ENCODE data around the gene MRPS25. TPM values are rescaled to one million over a fixed set of nuclear protein-coding genes. Genes with fewer than 3 reads are reported as not detected.

MRPS25 gene
- total and polyA plus RNA-seq, 2 experiments from 2014 or later = 47.9 to 75.0 TPM

- no peaks in the 10 kb centered on the region for H3K4me1 Mint-ChIP-seq
- H3K27ac Mint-ChIP-seq = no peak overlapping the region
These were observed 18.1 kb upstream of the MRPS25 start for GRCh38 chr3:15083252-15083651.

More at GRCh38 chr3:15083252-15083651, 18.1 kb upstream of the MRPS25 start:
- Histone ChIP-seq H4K20me1 (replicated peaks; ENCODE audit: insufficient read depth) (no peaks in the 10 kb centered on the region; the same call in 1 of the 2 replicates), H3K27ac (ENCODE audit: low read depth) (no peak overlapping the region), H3K4me3 (no peak overlapping the region), H3K9me2 (ENCODE audit: insufficient read depth) (no peaks in the 10 kb centered on the region), H3K27me3 (ENCODE audit: insufficient read depth) (no peaks in the 10 kb centered on the region), H3K4me1 (ENCODE audit: insufficient read depth) (no peaks in the 10 kb centered on the region), H3K4me2 (no peak overlapping the region), H3K79me2 (replicated peaks; ENCODE audit: insufficient read depth) (no peaks in the 10 kb centered on the region), H3K36me3 (ENCODE audit: insufficient read depth) (peaks cover 19% of the 10 kb centered on the region; the same call in 1 of the 2 replicates), H2AFZ (no peak overlapping the region), H3F3A (replicated peaks; ENCODE audit: low read depth) (no peaks in the 10 kb centered on the region)
- ATAC-seq (no peak), DNase-seq (ENCODE audit: low spot score) (no peak)
- no peak overlapping the region for H3K4me3 Mint-ChIP-seq
- H3K9me3 Mint-ChIP-seq = no peaks in the 10 kb centered on the region
- no peak for TF ChIP-seq CTCF (conservative IDR thresholded peaks at IDR 0.05; ENCODE audit: low read depth in 2 of 2)
- TF ChIP-seq, protein P1, sequence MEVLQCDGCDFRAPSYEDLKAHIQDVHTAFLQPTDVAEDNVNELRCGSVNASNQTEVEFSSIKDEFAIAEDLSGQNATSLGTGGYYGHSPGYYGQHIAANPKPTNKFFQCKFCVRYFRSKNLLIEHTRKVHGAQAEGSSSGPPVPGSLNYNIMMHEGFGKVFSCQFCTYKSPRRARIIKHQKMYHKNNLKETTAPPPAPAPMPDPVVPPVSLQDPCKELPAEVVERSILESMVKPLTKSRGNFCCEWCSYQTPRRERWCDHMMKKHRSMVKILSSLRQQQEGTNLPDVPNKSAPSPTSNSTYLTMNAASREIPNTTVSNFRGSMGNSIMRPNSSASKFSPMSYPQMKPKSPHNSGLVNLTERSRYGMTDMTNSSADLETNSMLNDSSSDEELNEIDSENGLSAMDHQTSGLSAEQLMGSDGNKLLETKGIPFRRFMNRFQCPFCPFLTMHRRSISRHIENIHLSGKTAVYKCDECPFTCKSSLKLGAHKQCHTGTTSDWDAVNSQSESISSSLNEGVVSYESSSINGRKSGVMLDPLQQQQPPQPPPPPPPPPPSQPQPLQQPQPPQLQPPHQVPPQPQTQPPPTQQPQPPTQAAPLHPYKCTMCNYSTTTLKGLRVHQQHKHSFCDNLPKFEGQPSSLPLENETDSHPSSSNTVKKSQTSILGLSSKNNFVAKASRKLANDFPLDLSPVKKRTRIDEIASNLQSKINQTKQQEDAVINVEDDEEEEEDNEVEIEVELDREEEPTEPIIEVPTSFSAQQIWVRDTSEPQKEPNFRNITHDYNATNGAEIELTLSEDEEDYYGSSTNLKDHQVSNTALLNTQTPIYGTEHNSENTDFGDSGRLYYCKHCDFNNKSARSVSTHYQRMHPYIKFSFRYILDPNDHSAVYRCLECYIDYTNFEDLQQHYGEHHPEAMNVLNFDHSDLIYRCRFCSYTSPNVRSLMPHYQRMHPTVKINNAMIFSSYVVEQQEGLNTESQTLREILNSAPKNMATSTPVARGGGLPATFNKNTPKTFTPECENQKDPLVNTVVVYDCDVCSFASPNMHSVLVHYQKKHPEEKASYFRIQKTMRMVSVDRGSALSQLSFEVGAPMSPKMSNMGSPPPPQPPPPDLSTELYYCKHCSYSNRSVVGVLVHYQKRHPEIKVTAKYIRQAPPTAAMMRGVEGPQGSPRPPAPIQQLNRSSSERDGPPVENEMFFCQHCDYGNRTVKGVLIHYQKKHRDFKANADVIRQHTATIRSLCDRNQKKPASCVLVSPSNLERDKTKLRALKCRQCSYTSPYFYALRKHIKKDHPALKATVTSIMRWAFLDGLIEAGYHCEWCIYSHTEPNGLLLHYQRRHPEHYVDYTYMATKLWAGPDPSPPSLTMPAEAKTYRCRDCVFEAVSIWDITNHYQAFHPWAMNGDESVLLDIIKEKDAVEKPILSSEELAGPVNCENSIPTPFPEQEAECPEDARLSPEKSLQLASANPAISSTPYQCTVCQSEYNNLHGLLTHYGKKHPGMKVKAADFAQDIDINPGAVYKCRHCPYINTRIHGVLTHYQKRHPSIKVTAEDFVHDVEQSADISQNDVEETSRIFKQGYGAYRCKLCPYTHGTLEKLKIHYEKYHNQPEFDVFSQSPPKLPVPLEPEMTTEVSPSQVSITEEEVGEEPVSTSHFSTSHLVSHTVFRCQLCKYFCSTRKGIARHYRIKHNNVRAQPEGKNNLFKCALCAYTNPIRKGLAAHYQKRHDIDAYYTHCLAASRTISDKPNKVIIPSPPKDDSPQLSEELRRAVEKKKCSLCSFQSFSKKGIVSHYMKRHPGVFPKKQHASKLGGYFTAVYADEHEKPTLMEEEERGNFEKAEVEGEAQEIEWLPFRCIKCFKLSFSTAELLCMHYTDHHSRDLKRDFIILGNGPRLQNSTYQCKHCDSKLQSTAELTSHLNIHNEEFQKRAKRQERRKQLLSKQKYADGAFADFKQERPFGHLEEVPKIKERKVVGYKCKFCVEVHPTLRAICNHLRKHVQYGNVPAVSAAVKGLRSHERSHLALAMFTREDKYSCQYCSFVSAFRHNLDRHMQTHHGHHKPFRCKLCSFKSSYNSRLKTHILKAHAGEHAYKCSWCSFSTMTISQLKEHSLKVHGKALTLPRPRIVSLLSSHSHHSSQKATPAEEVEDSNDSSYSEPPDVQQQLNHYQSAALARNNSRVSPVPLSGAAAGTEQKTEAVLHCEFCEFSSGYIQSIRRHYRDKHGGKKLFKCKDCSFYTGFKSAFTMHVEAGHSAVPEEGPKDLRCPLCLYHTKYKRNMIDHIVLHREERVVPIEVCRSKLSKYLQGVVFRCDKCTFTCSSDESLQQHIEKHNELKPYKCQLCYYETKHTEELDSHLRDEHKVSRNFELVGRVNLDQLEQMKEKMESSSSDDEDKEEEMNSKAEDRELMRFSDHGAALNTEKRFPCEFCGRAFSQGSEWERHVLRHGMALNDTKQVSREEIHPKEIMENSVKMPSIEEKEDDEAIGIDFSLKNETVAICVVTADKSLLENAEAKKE (CRISPR knock-in tag; IDR thresholded peaks at IDR 0.05) = no peak
- TF ChIP-seq JUNB (IDR thresholded peaks at IDR 0.05; ENCODE audit: unreplicated experiment) = no peak
- H3K27me3 Mint-ChIP-seq (ENCODE audit: insufficient read depth, low read depth, poor library complexity) = no peaks in the 10 kb centered on the region
- peaks cover 40% of the 10 kb centered on the region for H3K36me3 Mint-ChIP-seq (ENCODE audit: low read depth)

All from GM23338 (cell line).